Measurements from ENCODE around the gene POLR3C. TPM values are rescaled to one million over a fixed set of nuclear protein-coding genes. Genes with fewer than 3 reads are reported as not detected.
"Not testable (repeated sequence)": the region's sequence is repeated elsewhere in the genome, so short reads cannot be mapped to it uniquely, and the experiment has no call there.

POLR3C gene
- total RNA-seq, 1 donor from 2014 or later = 33.5 TPM

DNA sequence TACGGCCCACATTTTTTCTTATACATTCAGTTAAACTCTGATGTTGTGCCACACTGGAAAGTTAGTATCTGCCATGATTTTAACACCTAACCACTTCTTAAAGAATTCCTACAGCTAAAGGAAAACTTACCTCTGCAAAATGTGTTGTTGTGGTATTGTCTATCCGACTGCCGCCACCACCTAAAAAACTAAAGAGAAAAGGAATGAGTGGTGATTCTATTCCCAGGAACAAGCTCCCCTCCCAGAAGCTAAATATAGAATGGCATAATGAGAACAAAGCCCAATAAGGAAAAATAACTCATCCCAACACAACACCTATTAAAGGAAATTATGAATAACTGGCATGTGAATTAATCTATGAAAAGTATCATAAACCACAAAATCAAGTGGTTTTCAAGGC is 39.6 kb upstream of the POLR3C start:
- H3K4me1 Mint-ChIP-seq = no peaks in the 10 kb centered on the region
- peaks cover 10% of the 10 kb centered on the region for H3K36me3 Mint-ChIP-seq
- DNase-seq (ENCODE audit: low spot score in 2 of 2, unreplicated experiment in 2 of 2) = no peak
- H3K27ac Mint-ChIP-seq = no peak overlapping the region
- no peaks in the 10 kb centered on the region for H3K9me3 Mint-ChIP-seq
- H3K27me3 Mint-ChIP-seq (ENCODE audit: low read depth) = no peaks in the 10 kb centered on the region
- H3K4me3 Mint-ChIP-seq = no peak overlapping the region
- TF ChIP-seq CTCF (IDR thresholded peaks at IDR 0.05; ENCODE audit: unreplicated experiment) = no peak

DNA sequence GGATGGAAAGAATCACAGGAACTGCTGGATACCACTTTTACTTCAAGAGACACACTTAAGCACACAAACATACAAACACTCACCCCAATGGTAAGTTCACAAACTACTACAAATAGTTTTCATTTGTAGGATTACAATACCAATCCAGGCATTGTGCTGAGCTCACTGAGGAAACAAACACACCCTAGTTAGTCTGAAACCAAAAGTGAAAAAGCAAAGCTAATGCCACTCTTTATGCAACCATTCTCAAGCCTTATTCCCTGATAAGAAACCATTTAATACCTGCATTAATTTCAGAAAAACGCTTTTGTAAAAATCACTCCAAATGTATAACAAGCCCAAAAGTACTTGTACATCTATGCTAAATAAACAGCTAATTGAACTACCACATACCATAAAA is 38.5 kb upstream of the POLR3C start:
- Mint-ChIP-seq H3K27me3 (ENCODE audit: low read depth) (no peaks in the 10 kb centered on the region), H3K9me3 (no peaks in the 10 kb centered on the region), H3K36me3 (peaks cover 10% of the 10 kb centered on the region), H3K27ac (no peak overlapping the region), H3K4me3 (no peak overlapping the region), H3K4me1 (no peaks in the 10 kb centered on the region)
- no peak for TF ChIP-seq CTCF (IDR thresholded peaks at IDR 0.05; ENCODE audit: unreplicated experiment)
- no peak for DNase-seq (ENCODE audit: low spot score in 2 of 2, unreplicated experiment in 2 of 2)

DNA sequence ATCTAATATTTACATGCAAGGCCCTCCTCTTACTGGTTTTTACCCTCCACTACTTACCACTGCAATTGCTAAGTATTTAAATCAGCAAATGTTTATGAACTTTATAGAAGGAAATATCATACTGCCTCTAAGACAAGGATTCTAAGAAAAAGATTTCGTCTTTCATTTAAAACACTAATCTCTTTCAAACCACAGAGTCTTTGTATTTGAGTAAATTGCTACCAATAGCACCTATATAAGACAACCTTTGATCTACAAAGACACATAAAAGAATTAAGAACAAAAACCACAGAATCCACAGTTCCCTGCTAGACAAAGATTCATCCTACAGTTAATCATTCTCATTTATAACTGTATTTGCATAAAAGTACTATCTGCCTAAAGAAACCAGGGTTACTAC is 37.7 kb upstream of the POLR3C start:
- DNase-seq (ENCODE audit: low spot score in 2 of 2, unreplicated experiment in 2 of 2) = no peak
- Mint-ChIP-seq H3K4me1 (no peaks in the 10 kb centered on the region), H3K27ac (no peak overlapping the region), H3K4me3 (no peak overlapping the region), H3K9me3 (no peaks in the 10 kb centered on the region), H3K36me3 (peaks cover 10% of the 10 kb centered on the region), H3K27me3 (ENCODE audit: low read depth) (no peaks in the 10 kb centered on the region)
- no peak for TF ChIP-seq CTCF (IDR thresholded peaks at IDR 0.05; ENCODE audit: unreplicated experiment)

DNA sequence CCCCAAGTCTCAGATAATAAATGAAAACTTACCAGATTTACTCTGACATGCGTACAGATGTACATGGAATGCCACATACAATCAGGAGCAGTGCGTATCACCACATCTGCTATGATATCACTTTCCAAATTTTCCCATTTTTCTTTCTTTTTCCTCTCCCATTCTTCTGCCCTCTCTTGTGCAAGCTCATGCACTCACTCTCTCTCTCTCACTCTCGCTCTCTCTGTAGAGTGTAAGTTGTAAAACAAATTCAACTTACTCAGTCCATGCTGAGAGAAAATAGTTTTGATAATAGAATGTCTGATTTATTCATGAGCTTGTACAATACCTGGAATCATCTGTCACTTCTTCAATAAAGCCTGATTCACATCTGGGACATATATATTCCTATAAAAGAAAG is 35.4 kb upstream of the POLR3C start:
- no peak overlapping the region for H3K27ac Mint-ChIP-seq
- H3K27me3 Mint-ChIP-seq (ENCODE audit: low read depth) = no peaks in the 10 kb centered on the region
- no peak for TF ChIP-seq CTCF (IDR thresholded peaks at IDR 0.05; ENCODE audit: unreplicated experiment)
- H3K4me3 Mint-ChIP-seq = no peak overlapping the region
- H3K9me3 Mint-ChIP-seq = no peaks in the 10 kb centered on the region
- H3K36me3 Mint-ChIP-seq = peaks cover 9% of the 10 kb centered on the region
- DNase-seq (ENCODE audit: low spot score in 2 of 2, unreplicated experiment in 2 of 2) = no peak
- H3K4me1 Mint-ChIP-seq = no peaks in the 10 kb centered on the region

DNA sequence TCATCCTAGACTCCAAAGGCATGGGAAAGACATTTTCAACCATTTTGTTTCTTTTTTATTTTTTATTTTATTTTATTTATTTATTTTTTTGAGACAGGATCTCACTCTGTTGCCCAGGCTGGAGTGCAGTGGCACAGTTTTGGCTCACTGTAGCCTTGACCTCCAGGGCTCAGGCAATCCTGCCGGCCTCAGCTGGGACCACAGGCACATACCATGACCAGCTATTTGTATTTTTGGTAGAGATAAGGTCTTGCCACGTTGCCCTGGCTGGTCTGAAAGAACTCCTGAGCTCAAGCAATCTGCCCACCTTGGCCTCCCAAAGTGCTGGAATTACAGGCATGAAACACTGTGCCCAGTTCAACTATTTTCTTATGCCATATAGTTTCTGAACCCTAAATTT is 32.1 kb upstream of the POLR3C start:
- not testable (repeated sequence) for H3K27ac Mint-ChIP-seq; H3K4me1 Mint-ChIP-seq; H3K27me3 Mint-ChIP-seq (ENCODE audit: low read depth); H3K4me3 Mint-ChIP-seq; DNase-seq (ENCODE audit: low spot score in 2 of 2, unreplicated experiment in 2 of 2)
- Mint-ChIP-seq H3K36me3 (peaks cover 29% of the 10 kb centered on the region), H3K9me3 (peaks cover 13% of the 10 kb centered on the region)

DNA sequence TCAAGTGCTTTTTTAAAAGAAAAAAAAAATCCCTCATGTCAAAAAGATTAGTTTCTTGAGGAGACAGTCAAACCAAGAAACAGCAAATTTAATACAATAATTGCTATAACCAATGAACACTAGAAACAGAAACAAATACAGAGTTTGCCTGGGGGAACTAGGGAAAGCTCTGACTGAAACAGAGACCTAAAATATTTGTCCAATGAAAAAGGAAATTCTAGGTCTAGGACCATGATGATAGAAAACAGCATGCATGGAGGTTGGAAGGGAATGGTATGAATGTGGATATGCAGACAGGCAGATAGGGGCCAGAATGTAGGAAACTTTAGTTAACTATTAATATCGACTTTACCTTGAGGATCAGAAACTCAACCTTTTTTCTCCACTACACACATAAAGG is 31.5 kb upstream of the POLR3C start:
- TF ChIP-seq CTCF (IDR thresholded peaks at IDR 0.05; ENCODE audit: unreplicated experiment) = no peak
- peaks cover 33% of the 10 kb centered on the region for H3K36me3 Mint-ChIP-seq
- peaks cover 20% of the 10 kb centered on the region for H3K9me3 Mint-ChIP-seq
- no peak for DNase-seq (ENCODE audit: low spot score in 2 of 2, unreplicated experiment in 2 of 2)
- H3K27me3 Mint-ChIP-seq (ENCODE audit: low read depth) = no peaks in the 10 kb centered on the region
- H3K27ac Mint-ChIP-seq = no peak overlapping the region
- H3K4me3 Mint-ChIP-seq = no peak overlapping the region
- H3K4me1 Mint-ChIP-seq = no peaks in the 10 kb centered on the region

Measured in mesothelial cell of epicardium (in vitro differentiated cells).